ENCODE measurements around the gene TMEM255A.

Gene TMEM255A

DNA sequence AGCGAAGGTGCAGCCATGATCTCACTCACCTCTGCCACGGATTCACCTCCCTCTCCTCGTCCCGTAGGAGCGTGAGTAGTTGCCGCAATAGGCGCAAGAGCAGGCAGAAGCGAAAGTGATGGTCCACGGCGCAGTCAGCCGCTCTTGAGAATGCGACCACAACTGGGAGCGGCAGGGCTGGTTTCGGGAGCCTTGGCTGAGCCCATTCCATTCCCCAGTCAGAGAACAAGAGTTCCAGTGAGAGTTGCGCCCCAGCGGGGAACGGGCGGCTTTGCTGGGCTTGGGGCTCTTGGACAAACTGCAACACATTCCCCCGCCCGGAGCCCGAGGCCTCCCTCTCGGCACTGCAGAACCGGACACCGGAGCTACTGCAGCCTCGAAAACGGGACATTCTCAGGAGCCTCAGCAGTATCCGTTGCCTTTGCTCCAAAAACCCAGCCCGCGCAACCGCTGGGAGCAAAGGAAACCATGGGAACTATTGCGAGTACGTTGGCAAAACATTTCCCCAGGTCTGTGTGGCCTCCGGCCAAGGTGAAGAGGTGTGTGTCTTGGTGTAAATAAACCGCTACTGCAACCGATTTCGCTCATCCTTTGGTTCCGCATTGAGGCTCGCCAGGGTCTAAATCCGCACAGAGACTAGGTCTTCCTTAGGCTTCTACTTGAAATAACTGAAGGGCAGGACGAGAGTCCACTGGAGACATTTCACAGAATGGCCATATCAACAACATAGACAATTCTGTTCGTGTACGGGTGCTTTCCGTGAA, 66.3 kb downstream of the TMEM255A start:
- H3K4me3 ChIP-seq: peak overlapping the region; percentile 71 to 74
- peaks cover 0 to 8% (median 3%) of the 10 kb centered on the region in 4 donors for H3K4me1 ChIP-seq
- peak overlapping the region; percentile 79 to 93 for H3K27ac ChIP-seq
- no peaks in the 10 kb centered on the region for H3K36me3 ChIP-seq
- TF ChIP-seq, protein P1, sequence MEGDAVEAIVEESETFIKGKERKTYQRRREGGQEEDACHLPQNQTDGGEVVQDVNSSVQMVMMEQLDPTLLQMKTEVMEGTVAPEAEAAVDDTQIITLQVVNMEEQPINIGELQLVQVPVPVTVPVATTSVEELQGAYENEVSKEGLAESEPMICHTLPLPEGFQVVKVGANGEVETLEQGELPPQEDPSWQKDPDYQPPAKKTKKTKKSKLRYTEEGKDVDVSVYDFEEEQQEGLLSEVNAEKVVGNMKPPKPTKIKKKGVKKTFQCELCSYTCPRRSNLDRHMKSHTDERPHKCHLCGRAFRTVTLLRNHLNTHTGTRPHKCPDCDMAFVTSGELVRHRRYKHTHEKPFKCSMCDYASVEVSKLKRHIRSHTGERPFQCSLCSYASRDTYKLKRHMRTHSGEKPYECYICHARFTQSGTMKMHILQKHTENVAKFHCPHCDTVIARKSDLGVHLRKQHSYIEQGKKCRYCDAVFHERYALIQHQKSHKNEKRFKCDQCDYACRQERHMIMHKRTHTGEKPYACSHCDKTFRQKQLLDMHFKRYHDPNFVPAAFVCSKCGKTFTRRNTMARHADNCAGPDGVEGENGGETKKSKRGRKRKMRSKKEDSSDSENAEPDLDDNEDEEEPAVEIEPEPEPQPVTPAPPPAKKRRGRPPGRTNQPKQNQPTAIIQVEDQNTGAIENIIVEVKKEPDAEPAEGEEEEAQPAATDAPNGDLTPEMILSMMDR (IDR thresholded peaks at IDR 0.05): no peak
- intact Hi-C loops (cut with DNase I; ENCODE audit: low total_unique reads): no loop called here
- peak; percentile 75 to 81 for DNase-seq
- no peaks in the 10 kb centered on the region for H3K27me3 ChIP-seq
- H3K9me3 ChIP-seq: no peaks in the 10 kb centered on the region

DNA sequence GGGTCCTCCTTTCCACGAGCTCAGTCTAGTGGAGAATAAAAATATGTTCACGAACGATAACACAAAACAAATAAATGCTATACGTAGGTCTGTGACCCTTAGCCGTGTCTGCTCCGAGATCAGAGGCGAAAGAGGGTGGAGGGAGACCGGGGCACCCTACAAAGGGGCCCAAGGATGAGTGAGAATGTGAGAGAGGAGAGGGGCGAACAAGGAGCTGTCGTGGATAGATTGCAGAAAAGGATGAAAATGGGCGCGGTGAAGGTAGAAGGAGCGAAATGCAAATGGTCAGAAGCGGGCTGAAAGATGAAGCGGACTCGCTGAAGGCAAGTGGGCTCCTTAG, 66.9 kb downstream of the TMEM255A start:
- no peaks in the 10 kb centered on the region for H3K27me3 ChIP-seq
- TF ChIP-seq, protein P1 (IDR thresholded peaks at IDR 0.05): no peak
- peak overlapping the region; percentile 79 to 93 for H3K27ac ChIP-seq
- peaks cover 0 to 8% (median 3%) of the 10 kb centered on the region in 4 donors for H3K4me1 ChIP-seq
- H3K36me3 ChIP-seq: no peaks in the 10 kb centered on the region
- intact Hi-C loops (cut with DNase I; ENCODE audit: low total_unique reads): no loop called here
- H3K4me3 ChIP-seq: peak overlapping the region; percentile 71 to 74
- H3K9me3 ChIP-seq: no peaks in the 10 kb centered on the region
- DNase-seq: no peak

DNA sequence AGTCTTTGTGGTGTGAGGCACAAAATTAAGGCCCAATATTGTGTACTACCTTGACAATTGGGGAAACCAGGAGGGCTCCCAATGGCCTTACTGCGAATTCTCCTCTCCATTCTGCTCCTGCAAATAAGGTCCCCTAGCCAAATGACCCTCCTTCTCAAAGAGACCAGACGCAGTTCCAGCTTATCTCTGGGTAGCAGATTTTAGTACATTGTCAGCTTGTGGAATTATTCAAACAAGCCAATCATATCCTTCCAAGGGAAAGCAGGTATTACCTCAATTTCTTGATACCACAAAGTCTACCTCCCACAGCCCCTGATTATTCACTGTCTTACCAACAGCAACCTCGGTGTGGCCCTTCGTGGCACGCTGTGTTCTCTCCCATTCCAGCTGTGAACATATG, 68.4 kb downstream of the TMEM255A start:
- H3K4me1 ChIP-seq: peaks cover 0 to 8% (median 3%) of the 10 kb centered on the region in 4 donors
- intact Hi-C loops (cut with DNase I; ENCODE audit: low total_unique reads): no loop called here

DNA sequence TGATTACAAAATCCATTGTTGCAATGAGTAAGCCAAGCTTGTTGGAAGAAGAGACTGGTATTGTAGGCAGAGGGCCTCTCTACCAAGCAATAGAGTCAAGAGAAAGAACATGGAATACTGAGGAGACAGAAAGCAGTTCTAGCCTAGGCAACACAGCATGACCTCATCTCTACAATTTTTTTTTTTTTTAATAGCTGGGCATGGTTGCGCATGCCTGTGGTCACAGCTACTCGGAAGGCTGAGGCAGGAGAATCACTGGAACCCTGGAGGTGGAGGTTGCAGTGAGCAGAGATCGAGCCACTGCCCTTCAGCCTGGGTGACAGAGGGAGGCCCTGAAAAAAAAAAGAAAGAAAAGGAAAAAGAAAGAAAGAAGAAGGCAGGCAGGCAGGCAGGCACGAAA, 72.3 kb downstream of the TMEM255A start:
- intact Hi-C loops (cut with DNase I; ENCODE audit: low total_unique reads): no loop called here
- H3K27me3 ChIP-seq: no peaks in the 10 kb centered on the region
- H3K36me3 ChIP-seq: no peaks in the 10 kb centered on the region
- H3K27ac ChIP-seq: no peak overlapping the region
- no peaks in the 10 kb centered on the region for H3K9me3 ChIP-seq
- TF ChIP-seq, protein P1 (IDR thresholded peaks at IDR 0.05): no peak
- H3K4me1 ChIP-seq: peaks cover 0 to 6% (median 3%) of the 10 kb centered on the region in 4 donors
- DNase-seq: no peak
- H3K4me3 ChIP-seq: no peak overlapping the region

More for the DNA sequence above, 68.4 kb downstream of the TMEM255A start:
- DNase-seq: no peak
- H3K9me3 ChIP-seq: no peaks in the 10 kb centered on the region
- no peaks in the 10 kb centered on the region for H3K36me3 ChIP-seq
- TF ChIP-seq, protein P1 (IDR thresholded peaks at IDR 0.05): no peak
- no peak overlapping the region for H3K4me3 ChIP-seq
- H3K27me3 ChIP-seq: no peaks in the 10 kb centered on the region
- no peak overlapping the region for H3K27ac ChIP-seq

DNA sequence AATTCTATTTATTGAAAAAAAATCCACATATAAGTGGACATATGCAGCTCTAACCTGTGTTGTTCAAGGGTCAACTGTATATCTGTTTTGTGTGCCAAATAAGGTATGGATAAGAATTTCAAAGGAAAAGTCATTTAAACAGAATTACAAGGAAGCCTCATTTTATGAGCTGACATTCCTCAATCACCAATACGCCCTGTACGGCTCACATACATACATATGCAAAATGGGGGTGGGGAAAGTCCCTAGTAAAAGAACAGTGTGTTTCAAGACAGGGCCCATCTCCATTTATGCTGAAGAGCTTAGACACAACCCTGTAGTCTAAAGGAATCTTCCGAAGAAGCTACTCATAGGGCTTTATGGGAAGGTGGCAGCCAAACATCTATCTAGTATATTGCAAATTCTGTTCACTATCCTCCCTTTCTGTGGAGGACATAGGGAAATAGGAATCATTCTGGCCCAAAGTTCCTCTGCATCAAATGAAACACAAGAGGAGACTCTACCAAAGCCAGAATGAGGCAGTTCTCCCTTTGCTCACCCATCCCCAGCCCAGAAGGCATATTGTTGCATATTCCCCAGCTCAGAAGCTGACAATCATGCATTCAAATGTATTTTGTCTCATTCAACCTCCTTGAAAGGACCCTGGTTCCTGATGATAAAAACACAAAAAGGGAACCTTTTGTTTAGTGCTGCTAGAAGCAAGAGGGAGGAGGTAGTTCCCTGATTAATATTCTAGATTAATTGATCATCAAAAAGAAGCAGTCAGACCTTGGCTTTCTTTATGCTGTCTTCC, 74.4 kb downstream of the TMEM255A start:
- Histone ChIP-seq H3K36me3 (no peaks in the 10 kb centered on the region), H3K4me3 (no peak overlapping the region), H3K27ac (no peak overlapping the region), H3K4me1 (no peaks in the 10 kb centered on the region), H3K9me3 (no peaks in the 10 kb centered on the region), H3K27me3 (no peaks in the 10 kb centered on the region)
- TF ChIP-seq, protein P1 (IDR thresholded peaks at IDR 0.05): no peak
- no peak for DNase-seq
- intact Hi-C loops (cut with DNase I; ENCODE audit: low total_unique reads): no loop called here

Measured in tibial artery (tissue), 4 donors.